Coronary artery (tissue), 2 donors: ENCODE data around the gene MMP14.
"Not testable (repeated sequence)": the region's sequence is repeated elsewhere in the genome, so short reads cannot be mapped to it uniquely, and the experiment has no call there.

ENCODE experiments used
- DNase-seq: peaks from one replicate; pipeline ENCODE4 v3.0.0-alpha.2; 2017; ENCODE audit warnings: low spot score
- H3K27ac ChIP-seq, 2 donors: fragments of 200-600 bp; sonication (generic); one replicate each; pipeline ENCODE4 v1.5.1; 2016 to 2019
- H3K4me3 ChIP-seq: fragments of 200-600 bp; sonication (generic); 2 replicates; pipeline ENCODE4 v1.5.1; 2016; ENCODE audit warnings: mild to moderate bottlenecking, moderate library complexity
- CTCF ChIP-seq: fragments of 200-600 bp; sonication (generic); IDR thresholded peaks from one replicate; pipeline ENCODE4 v1.5.1; 2019; ENCODE audit warnings: antibody characterized with exemption

MMP14 gene

GRCh38 chr14:22836301-22837113 is at the start of gene MMP14:
MMP14 (plus strand) TSS chr14:22836585; CDS start chr14:22836818, 233 bp downstream.
- H3K27ac ChIP-seq, result peak within 1 kb of the TSS; percentile 93 to 99
- H3K4me3 ChIP-seq, result peak within 1 kb of the TSS; percentile 90
- DNase-seq, result peak; percentile 93
- TF ChIP-seq CTCF, result peak; percentile 25

- Histone ChIP-seq H3K27ac (no peak overlapping the region), H3K4me3 (no peak overlapping the region)
- no peak for TF ChIP-seq CTCF
- no peak for DNase-seq
Observed at GRCh38 chr14:22786685-22787084, 49.7 kb upstream of the MMP14 start.

GRCh38 chr14:22791301-22791700 is 45.1 kb upstream of the MMP14 start:
- DNase-seq, result no peak
- Histone ChIP-seq H3K27ac (peak overlapping the region in 1 of 2 donors; percentile 31), H3K4me3 (no peak overlapping the region)
- no peak for TF ChIP-seq CTCF

- no peak for TF ChIP-seq CTCF
- Histone ChIP-seq H3K27ac (no peak overlapping the region), H3K4me3 (no peak overlapping the region)
- DNase-seq, result no peak
Observed at GRCh38 chr14:22792158-22792557, 44.2 kb upstream of the MMP14 start.

GRCh38 chr14:22793550-22793949 is 42.8 kb upstream of the MMP14 start:
- not testable (repeated sequence) for H3K4me3 ChIP-seq, H3K27ac ChIP-seq, DNase-seq

- no peak overlapping the region for H3K27ac ChIP-seq
- DNase-seq, result no peak
- H3K4me3 ChIP-seq, result no peak overlapping the region
- TF ChIP-seq CTCF, result no peak
Observed at GRCh38 chr14:22793976-22794375, 42.4 kb upstream of the MMP14 start.

- DNase-seq, result no peak
- no peak for TF ChIP-seq CTCF
- Histone ChIP-seq H3K4me3 (no peak overlapping the region), H3K27ac (no peak overlapping the region)
Observed at GRCh38 chr14:22794551-22794951, 41.8 kb upstream of the MMP14 start.
